BE2C (cell line): ENCODE measurements around the gene EID3.

ENCODE experiments used
- DNase-seq: peaks from one replicate; pipeline ENCODE4 v3.0.0-alpha.2; 2020
- H3K27me3 ChIP-seq: fragments of 250-450 bp; sonication (Bioruptor Pico); 2 replicates; pipeline ENCODE4 v1.5.1; 2020; ENCODE audit warnings: mild to moderate bottlenecking
- H3K36me3 ChIP-seq: fragments of 250-450 bp; sonication (Bioruptor Pico); 2 replicates; pipeline ENCODE4 v1.5.1; 2020; ENCODE audit warnings: mild to moderate bottlenecking
- H3K4me1 ChIP-seq: fragments of 250-450 bp; sonication (Bioruptor Pico); 2 replicates; pipeline ENCODE4 v1.5.1; 2020
- H3K4me3 ChIP-seq: 2 replicates; pipeline ENCODE4 v1.5.1; 2011; ENCODE audit warnings: low read depth, low read length
- H3K9me3 ChIP-seq: fragments of 250-450 bp; sonication (Bioruptor Pico); 2 replicates; pipeline ENCODE4 v1.5.1; 2020
- CTCF ChIP-seq: IDR thresholded peaks from 2 replicates; pipeline ENCODE4 v1.5.1; 2012; ENCODE audit warnings: mild to moderate bottlenecking, low read depth, low read length

Gene EID3

GRCh38 chr12:104280111-104280510 is 23.4 kb upstream of the EID3 start:
- Histone ChIP-seq H3K36me3 (no peaks in the 10 kb centered on the region), H3K4me1 (no peaks in the 10 kb centered on the region), H3K9me3 (no peaks in the 10 kb centered on the region), H3K27me3 (no peaks in the 10 kb centered on the region), H3K4me3 (no peak overlapping the region)
- DNase-seq = no peak
- TF ChIP-seq CTCF = no peak

GRCh38 chr12:104280717-104281458 is 22.7 kb upstream of the EID3 start:
- Histone ChIP-seq H3K9me3 (no peaks in the 10 kb centered on the region), H3K27me3 (no peaks in the 10 kb centered on the region), H3K36me3 (no peaks in the 10 kb centered on the region), H3K4me1 (peaks cover 1% of the 10 kb centered on the region), H3K4me3 (no peak overlapping the region)
- TF ChIP-seq CTCF = no peak
- no peak for DNase-seq

- H3K4me3 ChIP-seq = no peak overlapping the region
- no peak for TF ChIP-seq CTCF
- no peaks in the 10 kb centered on the region for H3K9me3 ChIP-seq
- DNase-seq = no peak
- no peaks in the 10 kb centered on the region for H3K27me3 ChIP-seq
- H3K36me3 ChIP-seq = no peaks in the 10 kb centered on the region
- peaks cover 5% of the 10 kb centered on the region for H3K4me1 ChIP-seq
These were observed 21.9 kb upstream of the EID3 start for GRCh38 chr12:104281636-104282035.

- no peak for DNase-seq
These were observed 21.4 kb upstream of the EID3 start for GRCh38 chr12:104282109-104282508.

GRCh38 chr12:104285740-104286515 is 17.6 kb upstream of the EID3 start:
- no peak for TF ChIP-seq CTCF
- H3K36me3 ChIP-seq = peaks cover 11% of the 10 kb centered on the region
- H3K27me3 ChIP-seq = no peaks in the 10 kb centered on the region
- peak overlapping the region; percentile 75 for H3K4me3 ChIP-seq
- peaks cover 5% of the 10 kb centered on the region for H3K4me1 ChIP-seq
- H3K9me3 ChIP-seq = no peaks in the 10 kb centered on the region
- no peak for DNase-seq

More at GRCh38 chr12:104282109-104282508, 21.4 kb upstream of the EID3 start:
- Histone ChIP-seq H3K4me1 (peaks cover 5% of the 10 kb centered on the region), H3K36me3 (no peaks in the 10 kb centered on the region), H3K27me3 (no peaks in the 10 kb centered on the region), H3K9me3 (no peaks in the 10 kb centered on the region), H3K4me3 (no peak overlapping the region)
- TF ChIP-seq CTCF = no peak
